CD4-positive, alpha-beta T cell (primary cell): ENCODE results near the gene GPC6. TPM values are rescaled to one million over a fixed set of nuclear protein-coding genes. Genes with fewer than 3 reads are reported as not detected.

ENCODE experiments used
- ATAC-seq: fragments of 200-7000 bp; cut with Tn5 transposase; one replicate; pipeline ENCODE4 v1.10.0; 2022; ENCODE audit warnings: mild to moderate bottlenecking; ENCODE audit not compliant: poor library complexity
- CTCF ChIA-PET: fragments of 350-600 bp; sonication (Branson Sonifier 250); formaldehyde crosslinking; loops from one replicate; lab custom pipeline; 2021; ENCODE audit warnings: antibody characterized with exemption, inconsistent platforms; lab: Charles Lee
- POLR2A ChIA-PET: fragments of 350-600 bp; sonication (Branson Sonifier 250); formaldehyde crosslinking; loops from one replicate; lab custom pipeline; 2021; ENCODE audit warnings: antibody characterized with exemption, inconsistent platforms; lab: Charles Lee
- DNase-seq, 14 experiments: peaks; one replicate each; pipeline ENCODE4 v3.0.0-alpha.2; 2013 to 2020; ENCODE audit warnings: mixed read lengths in 2 of 14
- H3K27ac ChIP-seq, 2 donors: one replicate each; pipeline versions ENCODE4 v1.5.1 to v1.7.0; 2013; ENCODE audit warnings: low read length in 2 of 2, low read depth in 1 of 2, mild to moderate bottlenecking in 1 of 2
- H3K27me3 ChIP-seq, 2 experiments: 1 replicate in 1 of 2; 2 replicates in 1 of 2; pipeline versions ENCODE4 v1.6.1 to v1.7.0; 2013; ENCODE audit warnings: low read length in 2 of 2, control low read depth in 1 of 2, mild to moderate bottlenecking in 1 of 2, moderate library complexity in 1 of 2; ENCODE audit not compliant: insufficient read depth in 2 of 2, control insufficient read depth in 1 of 2
- H3K36me3 ChIP-seq: one replicate; pipeline ENCODE4 v1.6.1; 2013; ENCODE audit warnings: low read length, control low read depth; ENCODE audit not compliant: insufficient read depth
- H3K4me1 ChIP-seq: one replicate; pipeline ENCODE4 v1.6.1; 2013; ENCODE audit warnings: low read length, control low read depth; ENCODE audit not compliant: insufficient read depth
- H3K4me3 ChIP-seq: one replicate; pipeline ENCODE4 v1.5.1; 2013; ENCODE audit warnings: mild to moderate bottlenecking, low read length, moderate library complexity
- H3K9me3 ChIP-seq, 2 experiments: 1 replicate in 1 of 2; 2 replicates in 1 of 2; pipeline versions ENCODE4 v1.6.1 to v1.7.0; 2013; ENCODE audit warnings: low read length in 2 of 2, mild to moderate bottlenecking in 2 of 2, control low read depth in 1 of 2, moderate library complexity in 1 of 2; ENCODE audit not compliant: control insufficient read depth in 1 of 2, insufficient read depth in 1 of 2
- H3K27ac Mint-ChIP-seq: one replicate; pipeline ENCODE4 v1.8.0; 2020; ENCODE audit warnings: mixed read lengths
- H3K27me3 Mint-ChIP-seq: one replicate; pipeline ENCODE4 v1.8.0; 2021; ENCODE audit warnings: mixed read lengths
- H3K36me3 Mint-ChIP-seq: one replicate; pipeline ENCODE4 v1.8.0; 2021; ENCODE audit warnings: low read depth, mixed read lengths
- H3K4me1 Mint-ChIP-seq: one replicate; pipeline ENCODE4 v1.8.0; 2021; ENCODE audit warnings: low read depth, mixed read lengths
- H3K4me3 Mint-ChIP-seq: one replicate; pipeline ENCODE4 v1.8.0; 2020; ENCODE audit warnings: mild to moderate bottlenecking, mixed read lengths
- H3K9me3 Mint-ChIP-seq: one replicate; pipeline ENCODE4 v1.8.0; 2020; ENCODE audit warnings: mixed read lengths
- intact Hi-C, 2 experiments: fragments of 100-400 bp; cut with DNase I in 1 of 2; cut with micrococcal nuclease in 1 of 2; formaldehyde crosslinking; loops; one replicate each; pipeline versions ENCODE4 v1.15.1 to v1.9.0; 2023 to 2025; cut with DNase I, micrococcal nuclease
- total RNA-seq, 174 experiments: library from RNA in 2 of 174; stranded (reverse) in 2 of 174; gene quantifications; one replicate each; pipeline ENCODE4 v1.2.3 and lab custom pipeline; 2021 to 2026
- TF ChIP-seq, protein P1 (sequence below): fragments of 200-600 bp; IDR thresholded peaks from one replicate; pipeline ENCODE4 v1.8.0; 2022; ENCODE audit warnings: antibody characterized with exemption, mild to moderate bottlenecking

GPC6 gene
- total RNA-seq, 2 experiments from 2014 or later = not detected

DNA sequence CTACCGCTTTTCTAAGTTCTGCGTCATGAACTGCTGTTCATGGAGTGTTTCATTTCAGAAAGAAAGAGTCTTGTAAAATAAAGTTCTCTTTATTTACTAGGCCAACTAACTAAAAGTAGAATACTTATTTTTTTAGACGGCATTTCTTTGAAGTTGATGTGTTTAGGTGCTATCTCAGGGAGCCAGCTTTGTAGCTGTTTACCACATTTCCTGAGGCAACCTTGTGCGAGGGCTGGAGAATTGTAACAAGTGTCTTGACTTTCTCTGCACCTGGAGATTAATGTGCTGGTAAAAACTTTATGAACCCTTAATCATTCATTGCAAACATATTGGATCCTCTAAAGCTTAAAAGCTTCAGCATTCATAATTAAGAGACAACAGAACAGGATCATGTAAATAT, 229.3 kb downstream of the GPC6 start:
- Histone ChIP-seq H3K27me3 (no peaks in the 10 kb centered on the region), H3K4me1 (no peaks in the 10 kb centered on the region), H3K9me3 (peaks cover 0 to 5% of the 10 kb centered on the region in 2 experiments), H3K27ac (no peak overlapping the region), H3K4me3 (no peak overlapping the region), H3K36me3 (no peaks in the 10 kb centered on the region)
- H3K36me3 Mint-ChIP-seq = no peaks in the 10 kb centered on the region
- no peak overlapping the region for H3K4me3 Mint-ChIP-seq
- intact Hi-C loops = no loop called here
- TF ChIP-seq, protein P1, sequence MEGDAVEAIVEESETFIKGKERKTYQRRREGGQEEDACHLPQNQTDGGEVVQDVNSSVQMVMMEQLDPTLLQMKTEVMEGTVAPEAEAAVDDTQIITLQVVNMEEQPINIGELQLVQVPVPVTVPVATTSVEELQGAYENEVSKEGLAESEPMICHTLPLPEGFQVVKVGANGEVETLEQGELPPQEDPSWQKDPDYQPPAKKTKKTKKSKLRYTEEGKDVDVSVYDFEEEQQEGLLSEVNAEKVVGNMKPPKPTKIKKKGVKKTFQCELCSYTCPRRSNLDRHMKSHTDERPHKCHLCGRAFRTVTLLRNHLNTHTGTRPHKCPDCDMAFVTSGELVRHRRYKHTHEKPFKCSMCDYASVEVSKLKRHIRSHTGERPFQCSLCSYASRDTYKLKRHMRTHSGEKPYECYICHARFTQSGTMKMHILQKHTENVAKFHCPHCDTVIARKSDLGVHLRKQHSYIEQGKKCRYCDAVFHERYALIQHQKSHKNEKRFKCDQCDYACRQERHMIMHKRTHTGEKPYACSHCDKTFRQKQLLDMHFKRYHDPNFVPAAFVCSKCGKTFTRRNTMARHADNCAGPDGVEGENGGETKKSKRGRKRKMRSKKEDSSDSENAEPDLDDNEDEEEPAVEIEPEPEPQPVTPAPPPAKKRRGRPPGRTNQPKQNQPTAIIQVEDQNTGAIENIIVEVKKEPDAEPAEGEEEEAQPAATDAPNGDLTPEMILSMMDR = no peak
- no peak for DNase-seq
- no peaks in the 10 kb centered on the region for H3K27me3 Mint-ChIP-seq
- POLR2A ChIA-PET = no interaction called here
- H3K27ac Mint-ChIP-seq = no peak overlapping the region
- no peaks in the 10 kb centered on the region for H3K4me1 Mint-ChIP-seq
- no peak for ATAC-seq
- peaks cover 10% of the 10 kb centered on the region for H3K9me3 Mint-ChIP-seq
- CTCF ChIA-PET = no interaction called here

DNA sequence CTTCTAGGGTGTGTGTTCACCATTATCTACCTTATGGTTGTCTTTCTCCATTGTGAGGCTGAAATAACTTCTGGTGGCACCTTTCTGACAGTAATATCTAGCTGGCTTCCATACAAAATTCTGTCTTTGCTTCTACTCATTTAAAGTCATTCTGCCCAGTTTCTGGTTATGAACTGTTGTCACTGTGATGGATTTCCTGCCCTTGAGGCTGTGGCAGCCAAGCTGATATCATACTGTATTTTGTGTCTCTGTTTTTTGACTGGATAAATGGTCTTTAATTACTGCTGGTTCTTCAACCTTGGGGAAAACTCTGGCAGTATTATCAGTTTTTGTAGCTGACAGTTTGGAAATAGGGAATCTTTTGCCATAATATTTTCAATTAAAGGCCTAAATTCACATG, 233.4 kb downstream of the GPC6 start:
- no peaks in the 10 kb centered on the region for H3K36me3 Mint-ChIP-seq
- CTCF ChIA-PET = no interaction called here
- H3K27me3 ChIP-seq = no peaks in the 10 kb centered on the region
- ATAC-seq (no peak), DNase-seq (no peak)
- H3K4me3 ChIP-seq = no peak overlapping the region
- intact Hi-C loops = no loop called here
- TF ChIP-seq, protein P1 = no peak
- H3K27ac Mint-ChIP-seq = no peak overlapping the region
- no peaks in the 10 kb centered on the region for H3K4me1 ChIP-seq
- no peaks in the 10 kb centered on the region for H3K27me3 Mint-ChIP-seq
- POLR2A ChIA-PET = no interaction called here
- no peaks in the 10 kb centered on the region for H3K4me1 Mint-ChIP-seq
- H3K27ac ChIP-seq = no peak overlapping the region
- H3K9me3 Mint-ChIP-seq = peaks cover 16% of the 10 kb centered on the region
- H3K36me3 ChIP-seq = no peaks in the 10 kb centered on the region
- no peak overlapping the region for H3K4me3 Mint-ChIP-seq
- H3K9me3 ChIP-seq = no peaks in the 10 kb centered on the region

DNA sequence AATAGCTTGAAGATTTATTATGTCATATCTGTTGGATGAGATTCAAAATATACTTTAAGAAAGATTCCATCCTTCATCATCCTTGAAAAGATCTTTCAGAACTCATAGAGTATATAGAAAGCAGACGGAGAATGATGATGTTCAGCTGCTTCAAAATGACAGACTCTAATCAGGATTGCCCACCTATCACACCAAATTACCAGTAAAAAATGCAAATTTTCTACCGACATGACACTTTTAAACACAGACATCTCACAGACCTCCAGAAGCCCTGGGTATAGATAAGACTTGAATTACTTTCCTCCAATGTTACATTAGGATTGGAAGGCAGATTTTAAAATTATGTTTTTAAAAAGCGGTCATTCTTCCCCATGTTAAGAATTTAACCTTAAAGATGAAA, 235.5 kb downstream of the GPC6 start:
- CTCF ChIA-PET = no interaction called here
- intact Hi-C loops = no loop called here
- Histone ChIP-seq H3K9me3 (no peaks in the 10 kb centered on the region), H3K27me3 (no peaks in the 10 kb centered on the region), H3K4me3 (no peak overlapping the region), H3K4me1 (no peaks in the 10 kb centered on the region), H3K27ac (no peak overlapping the region), H3K36me3 (no peaks in the 10 kb centered on the region)
- Mint-ChIP-seq H3K27me3 (no peaks in the 10 kb centered on the region), H3K4me3 (no peak overlapping the region), H3K27ac (no peak overlapping the region), H3K9me3 (peaks cover 5% of the 10 kb centered on the region), H3K4me1 (no peaks in the 10 kb centered on the region), H3K36me3 (no peaks in the 10 kb centered on the region)
- TF ChIP-seq, protein P1 = no peak
- DNase-seq (no peak), ATAC-seq (no peak)
- POLR2A ChIA-PET = no interaction called here
